Bronchial epithelial cell (primary cell): ENCODE data around the gene KCTD14. TPM values are rescaled to one million over a fixed set of nuclear protein-coding genes. Genes with fewer than 3 reads are reported as not detected.

ENCODE experiments used
- DNase-seq: peaks from one replicate; pipeline ENCODE4 v3.0.0-alpha.2; 2010; ENCODE audit warnings: low read depth
- FAIRE-seq: peaks from 2 replicates; lab custom pipeline; 2011; peaks lifted over from hg19 to GRCh38; lab: Jason Lieb, UNC
- H3K27me3 ChIP-seq: 2 replicates; pipeline ENCODE4 v1.5.1; 2011; ENCODE audit warnings: low read length; ENCODE audit not compliant: control insufficient read depth, insufficient read depth
- H3K36me3 ChIP-seq: 2 replicates; pipeline ENCODE4 v1.5.1; 2011; ENCODE audit warnings: low read length; ENCODE audit not compliant: control insufficient read depth, insufficient read depth
- H3K4me3 ChIP-seq: 2 replicates; pipeline ENCODE4 v1.5.1; 2011; ENCODE audit warnings: mild to moderate bottlenecking, low read depth, low read length, control low read depth
- total RNA-seq: library from RNA; depleted of rRNA; stranded (reverse); fragments of >200 nt; gene quantifications from 2 replicates; pipeline ENCODE4 v1.2.1, GENCODE V29; 2014
- TF ChIP-seq, protein P1 (sequence below): IDR thresholded peaks from 2 replicates; pipeline ENCODE4 v1.5.1; 2011; ENCODE audit warnings: mild to moderate bottlenecking, moderate library complexity, low read length, control low read depth, inconsistent platforms; ENCODE audit not compliant: insufficient read depth, severe bottlenecking

KCTD14 gene
- total RNA-seq, 1 donor from 2014 or later, result 1.3 TPM

DNA sequence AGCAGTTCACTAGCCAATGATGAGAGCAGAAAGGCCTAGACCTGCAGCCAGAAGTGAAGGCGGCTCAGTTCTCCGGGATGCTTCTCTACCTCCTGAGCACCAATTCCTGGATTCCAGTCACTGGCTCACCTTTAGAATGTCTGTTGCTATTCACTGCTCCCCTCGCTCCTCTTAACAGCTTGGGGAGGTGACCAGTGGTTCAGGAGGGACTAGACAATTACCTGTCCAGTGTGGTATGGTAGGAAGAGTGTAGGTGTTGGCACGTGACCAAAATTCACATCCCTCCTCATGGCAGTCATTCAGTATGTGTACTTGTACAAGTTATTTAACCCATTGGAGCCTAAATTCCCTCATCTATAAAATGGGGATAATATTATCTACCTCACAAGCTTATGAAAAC lies 44.6 kb upstream of the KCTD14 start:
- TF ChIP-seq, protein P1, sequence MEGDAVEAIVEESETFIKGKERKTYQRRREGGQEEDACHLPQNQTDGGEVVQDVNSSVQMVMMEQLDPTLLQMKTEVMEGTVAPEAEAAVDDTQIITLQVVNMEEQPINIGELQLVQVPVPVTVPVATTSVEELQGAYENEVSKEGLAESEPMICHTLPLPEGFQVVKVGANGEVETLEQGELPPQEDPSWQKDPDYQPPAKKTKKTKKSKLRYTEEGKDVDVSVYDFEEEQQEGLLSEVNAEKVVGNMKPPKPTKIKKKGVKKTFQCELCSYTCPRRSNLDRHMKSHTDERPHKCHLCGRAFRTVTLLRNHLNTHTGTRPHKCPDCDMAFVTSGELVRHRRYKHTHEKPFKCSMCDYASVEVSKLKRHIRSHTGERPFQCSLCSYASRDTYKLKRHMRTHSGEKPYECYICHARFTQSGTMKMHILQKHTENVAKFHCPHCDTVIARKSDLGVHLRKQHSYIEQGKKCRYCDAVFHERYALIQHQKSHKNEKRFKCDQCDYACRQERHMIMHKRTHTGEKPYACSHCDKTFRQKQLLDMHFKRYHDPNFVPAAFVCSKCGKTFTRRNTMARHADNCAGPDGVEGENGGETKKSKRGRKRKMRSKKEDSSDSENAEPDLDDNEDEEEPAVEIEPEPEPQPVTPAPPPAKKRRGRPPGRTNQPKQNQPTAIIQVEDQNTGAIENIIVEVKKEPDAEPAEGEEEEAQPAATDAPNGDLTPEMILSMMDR, result no peak
- Histone ChIP-seq H3K27me3 (no peaks in the 10 kb centered on the region), H3K36me3 (no peaks in the 10 kb centered on the region), H3K4me3 (no peak overlapping the region)
- DNase-seq (no peak), FAIRE-seq (no peak)

DNA sequence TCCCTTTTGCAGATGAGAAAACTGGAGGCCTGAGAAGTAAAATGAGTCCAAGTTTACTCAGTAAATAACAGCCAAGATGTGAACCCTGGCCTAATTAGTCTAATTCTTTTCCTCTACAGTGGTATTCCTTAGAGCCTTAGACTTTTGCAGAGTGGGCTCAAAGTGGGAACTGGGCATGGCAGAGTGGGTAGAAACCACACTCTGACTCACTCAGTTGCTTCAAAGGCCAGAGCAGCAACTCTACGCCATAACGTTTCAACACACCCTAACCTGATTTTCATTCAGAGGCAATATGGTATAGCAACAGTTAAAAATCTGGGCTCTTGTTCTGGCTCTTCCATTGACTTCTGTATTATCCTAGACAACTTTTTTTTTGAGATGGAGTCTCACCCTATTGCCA lies 43.4 kb upstream of the KCTD14 start:
- DNase-seq, result no peak
- Histone ChIP-seq H3K27me3 (no peaks in the 10 kb centered on the region), H3K36me3 (no peaks in the 10 kb centered on the region), H3K4me3 (no peak overlapping the region)
- no peak for FAIRE-seq
- TF ChIP-seq, protein P1, result no peak

DNA sequence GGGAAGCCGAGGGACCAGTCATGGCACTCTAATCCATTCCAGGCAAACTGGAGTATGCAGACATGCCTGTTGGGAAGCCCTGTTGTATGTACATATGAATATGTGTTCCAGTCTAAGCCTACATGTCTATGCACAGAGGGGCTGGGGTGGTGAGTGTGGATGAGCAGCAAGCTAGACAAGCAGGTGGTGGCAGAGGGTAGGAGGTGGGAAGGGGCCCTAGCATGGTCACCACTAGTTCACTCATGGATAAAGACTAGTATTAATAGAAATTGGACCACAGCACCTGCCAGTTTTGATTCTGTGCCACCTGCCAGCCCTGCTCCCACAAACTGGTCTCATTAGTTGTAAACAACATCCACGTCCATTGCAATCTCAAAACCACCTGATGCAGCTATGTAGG lies 42.1 kb upstream of the KCTD14 start:
- no peak for DNase-seq
- H3K4me3 ChIP-seq, result no peak overlapping the region
- FAIRE-seq, result no peak
- H3K27me3 ChIP-seq, result no peaks in the 10 kb centered on the region
- TF ChIP-seq, protein P1, result no peak
- H3K36me3 ChIP-seq, result no peaks in the 10 kb centered on the region

DNA sequence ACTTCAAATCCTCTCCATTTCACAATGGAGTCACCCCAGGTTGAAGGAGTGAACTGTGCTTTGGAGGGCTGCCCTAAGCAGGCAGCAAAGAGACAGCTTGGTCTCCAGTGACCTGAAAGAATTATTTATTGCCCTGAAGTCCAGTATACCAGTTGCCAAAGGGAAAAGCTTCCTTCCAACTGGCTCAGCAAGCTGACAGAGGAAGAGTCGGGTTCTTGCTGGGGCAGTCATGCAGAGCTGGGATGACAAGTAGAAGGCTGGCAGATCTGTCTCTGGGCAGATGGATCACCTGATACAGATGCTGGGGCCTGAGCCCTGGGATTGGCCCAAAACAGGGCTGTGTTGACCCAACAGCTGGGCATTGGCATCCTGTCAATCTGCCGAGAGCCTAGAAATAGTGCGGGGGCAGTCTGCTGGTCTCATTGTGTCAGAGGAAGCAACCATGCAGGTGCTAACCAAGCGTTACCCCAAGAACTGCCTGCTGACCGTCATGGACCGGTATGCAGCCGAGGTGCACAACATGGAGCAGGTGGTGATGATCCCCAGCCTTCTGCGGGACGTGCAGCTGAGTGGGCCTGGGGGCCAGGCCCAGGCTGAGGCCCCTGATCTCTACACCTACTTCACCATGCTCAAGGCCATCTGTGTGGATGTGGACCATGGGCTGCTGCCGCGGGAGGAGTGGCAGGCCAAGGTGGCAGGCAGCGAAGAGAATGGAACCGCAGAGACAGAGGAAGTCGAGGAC lies 40.5 kb upstream of the KCTD14 start, which contains the start of gene THRSP:
Gene THRSP, plus strand, starts transcription at position 422 of the 742 bp plus-strand sequence. Its CDS starts 21 bp downstream, at position 443.
- TF ChIP-seq, protein P1, result no peak
- Histone ChIP-seq H3K36me3 (no peaks in the 10 kb centered on the region), H3K27me3 (no peaks in the 10 kb centered on the region), H3K4me3 (no peak within 1 kb of the TSS)
- DNase-seq (no peak), FAIRE-seq (no peak)

DNA sequence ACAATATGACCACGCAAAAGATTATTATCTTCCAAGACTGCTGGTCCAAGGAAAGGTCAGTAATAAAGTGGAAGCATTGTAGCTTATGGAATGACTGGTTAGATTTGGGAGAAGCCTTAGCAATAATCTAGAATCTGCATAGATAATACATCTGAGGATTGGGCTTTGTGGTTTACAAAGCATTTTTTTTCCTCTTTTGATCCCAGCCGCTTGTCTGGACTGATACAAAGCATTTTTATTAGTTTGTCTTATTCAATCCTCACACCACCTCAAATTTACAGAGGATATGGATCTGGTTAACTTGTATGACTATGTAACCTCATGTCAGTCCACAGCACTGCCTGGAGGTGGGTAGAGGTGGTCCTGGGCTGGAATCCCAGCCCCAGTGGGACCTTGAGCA lies 39.6 kb upstream of the KCTD14 start:
- DNase-seq (no peak), FAIRE-seq (no peak)
- Histone ChIP-seq H3K4me3 (no peak overlapping the region), H3K36me3 (no peaks in the 10 kb centered on the region), H3K27me3 (no peaks in the 10 kb centered on the region)
- TF ChIP-seq, protein P1, result no peak
